Prostate gland (tissue), 2 donors: ENCODE data around the gene IGFBP3.

Experiments used
- CTCF ChIP-seq, 4 experiments: fragments of 200-600 bp in 2 of 4; fragments of 450-650 bp in 2 of 4; sonication (generic) in 2 of 4; IDR thresholded peaks; 1 replicate in 3 of 4; 2 replicates in 1 of 4; pipeline ENCODE4 v1.5.1; 2016 to 2019; ENCODE audit warnings: antibody characterized with exemption in 4 of 4, mild to moderate bottlenecking in 2 of 4, moderate library complexity in 2 of 4
- POLR2A ChIP-seq: fragments of 450-650 bp; IDR thresholded peaks from one replicate; pipeline ENCODE4 v1.6.1; 2016; ENCODE audit warnings: antibody characterized with exemption, mild to moderate bottlenecking
- POLR2AphosphoS5 ChIP-seq: sonication (generic); formaldehyde crosslinking; IDR thresholded peaks from one replicate; pipeline ENCODE4 v1.6.1; 2017; ENCODE audit warnings: antibody characterized with exemption

- TF ChIP-seq POLR2AphosphoS5 (no peak), CTCF (IDR thresholded peaks at IDR 0.05) (no peak), POLR2A (no peak)
Measured at GRCh38 chr7:45921381-45921698, 268 bp upstream of the IGFBP3 start.
